C4-2B (cell line): ENCODE results near the gene KCNQ1.
A peak's percentile ranks its signal among the peaks of the same experiment; 100 is the strongest.

Experiments used
- H3K27ac ChIP-seq: fragments of 450-650 bp; 2 replicates; pipeline ENCODE4 v1.5.1; 2017
- CTCF ChIP-seq: fragments of 450-650 bp; conservative IDR thresholded peaks from 2 replicates; pipeline ENCODE4 v1.5.1; 2017; ENCODE audit warnings: mild to moderate bottlenecking
- ZFX ChIP-seq: fragments of 450-650 bp; IDR thresholded peaks from 2 replicates; pipeline ENCODE4 v1.6.1; 2017

The KCNQ1 gene

GRCh38 chr11:2803186-2804091, 358.6 kb downstream of the KCNQ1 start:
- TF ChIP-seq ZFX (no peak), CTCF (no peak)
- H3K27ac ChIP-seq, result no peak overlapping the region

DNA sequence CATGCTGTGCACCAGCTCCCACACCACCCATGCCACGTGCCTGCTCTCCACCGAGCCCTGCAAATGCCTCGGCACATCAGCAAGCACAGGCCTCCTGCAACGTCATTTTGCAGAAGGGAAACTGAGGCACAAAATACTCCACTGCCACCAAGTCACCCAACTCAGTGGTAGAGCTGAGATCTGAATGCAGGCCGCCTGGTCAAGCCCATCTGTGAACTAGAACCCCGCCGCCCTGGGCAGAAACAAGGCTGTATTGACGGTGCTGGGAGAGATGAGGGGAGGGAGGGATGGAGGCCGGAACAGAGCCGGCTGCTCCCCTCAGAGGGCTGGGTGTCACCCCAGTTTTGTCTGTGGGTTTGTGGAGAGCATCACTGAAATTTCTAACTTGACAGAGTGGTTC, 359.4 kb downstream of the KCNQ1 start:
- TF ChIP-seq ZFX (no peak), CTCF (no peak)
- no peak overlapping the region for H3K27ac ChIP-seq

- H3K27ac ChIP-seq, result no peak overlapping the region
- TF ChIP-seq CTCF (no peak), ZFX (no peak)
Observed at GRCh38 chr11:2804701-2805387, 360.0 kb downstream of the KCNQ1 start.

DNA sequence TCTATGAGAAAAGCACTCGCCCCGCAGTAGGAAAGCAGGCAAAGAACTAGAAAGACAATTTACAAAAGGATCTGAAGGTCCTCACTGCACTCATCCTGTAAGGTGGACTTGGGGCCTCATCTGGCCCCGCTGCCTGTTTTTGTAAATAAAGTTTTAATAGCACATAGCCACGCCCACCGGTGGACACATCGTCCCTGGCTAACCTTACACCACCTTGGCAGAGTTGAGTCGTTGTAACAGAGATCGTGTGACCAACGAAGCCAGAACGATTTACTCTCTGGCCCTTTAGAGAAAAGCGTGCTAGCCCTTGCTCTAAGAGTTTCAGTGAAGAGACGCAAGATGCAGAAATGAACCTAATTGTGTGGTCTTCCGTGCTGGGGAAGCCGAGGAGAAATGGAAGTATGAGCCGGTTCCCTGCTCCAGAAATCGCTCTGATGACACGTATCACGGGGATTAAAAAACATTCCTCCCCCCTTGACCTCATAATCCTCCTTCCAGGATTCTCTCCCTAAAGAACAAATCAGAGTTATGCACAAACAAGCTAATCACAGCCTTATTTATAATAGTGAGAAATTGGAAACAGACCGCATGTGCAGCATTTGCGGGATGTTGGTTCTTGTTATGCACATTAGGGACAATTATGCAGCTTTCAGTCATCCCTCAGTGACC, 360.7 kb downstream of the KCNQ1 start:
- H3K27ac ChIP-seq, result no peak overlapping the region
- TF ChIP-seq CTCF, result no peak
- TF ChIP-seq ZFX, result no peak

DNA sequence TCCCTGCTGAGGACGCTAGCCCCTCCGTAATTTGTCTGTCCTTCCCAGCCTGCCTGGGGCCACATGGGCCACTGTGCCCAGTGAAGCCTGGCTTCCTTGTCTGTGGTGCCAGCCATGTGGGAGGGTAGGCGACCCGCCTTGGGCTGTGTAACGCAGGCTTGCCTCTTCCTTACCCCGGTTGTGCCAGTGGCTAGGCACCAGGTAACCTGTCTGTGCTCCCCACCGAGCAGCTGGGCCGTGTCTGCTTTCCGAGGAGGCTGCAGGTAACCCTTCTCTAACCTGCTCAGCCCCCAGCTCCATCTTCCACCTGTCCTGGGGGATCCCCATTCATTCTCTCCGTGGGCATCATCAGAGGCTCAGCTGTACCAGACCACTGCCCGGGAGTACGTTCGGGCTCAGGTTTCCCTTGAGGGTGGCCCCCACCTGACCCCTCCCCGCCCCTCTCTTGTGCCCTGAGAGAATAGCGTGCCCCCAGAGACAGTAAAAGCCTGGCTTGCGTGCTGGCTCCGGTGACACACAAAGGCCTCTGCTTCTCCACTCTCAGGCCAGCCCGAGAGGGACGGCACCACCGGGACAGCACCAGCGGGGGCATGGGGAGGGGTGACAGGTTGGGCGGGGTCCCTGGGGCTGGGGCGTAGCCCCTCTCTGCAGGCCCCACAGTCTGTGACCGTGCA, 361.7 kb downstream of the KCNQ1 start:
- no peak overlapping the region for H3K27ac ChIP-seq

GRCh38 chr11:2807025-2807681, 362.3 kb downstream of the KCNQ1 start:
- peak overlapping the region; percentile 37 for H3K27ac ChIP-seq
- TF ChIP-seq CTCF (no peak), ZFX (no peak)

More for the DNA sequence above, 361.7 kb downstream of the KCNQ1 start:
- no peak for TF ChIP-seq ZFX
- no peak for TF ChIP-seq CTCF
